Retinal pigment epithelial cell (primary cell): Measurements from ENCODE around the gene MYO1H.
A peak's percentile ranks its signal among the peaks of the same experiment; 100 is the strongest.

ENCODE experiments used
- DNase-seq: peaks from one replicate; pipeline ENCODE4 v3.0.0-alpha.2; 2010; ENCODE audit warnings: low read depth
- H3K4me3 ChIP-seq: 2 replicates; pipeline ENCODE4 v1.5.1; 2011; ENCODE audit warnings: mild to moderate bottlenecking, low read length, control low read depth, moderate library complexity
- TF ChIP-seq, protein P1 (sequence below): conservative IDR thresholded peaks from 2 replicates; pipeline ENCODE4 v1.5.1; 2011; ENCODE audit warnings: low read depth, low read length, control low read depth, inconsistent platforms

The MYO1H gene

DNA sequence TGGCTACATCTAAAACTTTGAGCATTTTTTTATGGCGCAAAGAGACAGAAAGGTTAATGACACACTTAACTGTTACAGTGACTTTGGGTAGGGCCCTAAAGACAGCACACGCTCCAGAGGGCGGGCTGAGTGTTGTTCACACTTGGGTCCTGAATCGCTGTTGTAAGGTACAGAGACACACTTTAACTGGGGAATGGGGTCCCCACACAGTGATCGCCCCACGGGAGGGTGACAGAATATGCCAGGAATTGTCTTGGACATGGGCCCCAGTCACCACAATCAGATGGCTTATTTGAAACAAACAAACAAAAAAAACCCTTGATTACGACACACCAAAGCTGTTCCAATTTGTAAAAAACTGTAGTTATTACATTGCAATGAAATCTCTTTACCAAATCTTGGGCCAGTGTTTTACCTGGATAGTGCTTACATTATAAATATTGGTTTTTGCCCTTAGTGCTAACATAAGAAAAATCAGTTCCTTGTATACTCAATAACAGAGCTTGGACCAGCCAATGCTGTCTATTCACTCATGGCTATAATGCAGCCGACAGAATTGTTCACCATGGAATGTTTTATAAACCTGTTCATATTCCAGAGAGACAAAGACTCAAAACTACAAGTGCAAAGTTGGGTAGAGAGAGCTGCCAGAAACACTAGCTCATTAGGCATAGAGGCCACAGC is 101.1 kb downstream of the MYO1H start:
- H3K4me3 ChIP-seq, result no peak overlapping the region
- DNase-seq, result no peak
- TF ChIP-seq, protein P1, sequence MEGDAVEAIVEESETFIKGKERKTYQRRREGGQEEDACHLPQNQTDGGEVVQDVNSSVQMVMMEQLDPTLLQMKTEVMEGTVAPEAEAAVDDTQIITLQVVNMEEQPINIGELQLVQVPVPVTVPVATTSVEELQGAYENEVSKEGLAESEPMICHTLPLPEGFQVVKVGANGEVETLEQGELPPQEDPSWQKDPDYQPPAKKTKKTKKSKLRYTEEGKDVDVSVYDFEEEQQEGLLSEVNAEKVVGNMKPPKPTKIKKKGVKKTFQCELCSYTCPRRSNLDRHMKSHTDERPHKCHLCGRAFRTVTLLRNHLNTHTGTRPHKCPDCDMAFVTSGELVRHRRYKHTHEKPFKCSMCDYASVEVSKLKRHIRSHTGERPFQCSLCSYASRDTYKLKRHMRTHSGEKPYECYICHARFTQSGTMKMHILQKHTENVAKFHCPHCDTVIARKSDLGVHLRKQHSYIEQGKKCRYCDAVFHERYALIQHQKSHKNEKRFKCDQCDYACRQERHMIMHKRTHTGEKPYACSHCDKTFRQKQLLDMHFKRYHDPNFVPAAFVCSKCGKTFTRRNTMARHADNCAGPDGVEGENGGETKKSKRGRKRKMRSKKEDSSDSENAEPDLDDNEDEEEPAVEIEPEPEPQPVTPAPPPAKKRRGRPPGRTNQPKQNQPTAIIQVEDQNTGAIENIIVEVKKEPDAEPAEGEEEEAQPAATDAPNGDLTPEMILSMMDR, result no peak

DNA sequence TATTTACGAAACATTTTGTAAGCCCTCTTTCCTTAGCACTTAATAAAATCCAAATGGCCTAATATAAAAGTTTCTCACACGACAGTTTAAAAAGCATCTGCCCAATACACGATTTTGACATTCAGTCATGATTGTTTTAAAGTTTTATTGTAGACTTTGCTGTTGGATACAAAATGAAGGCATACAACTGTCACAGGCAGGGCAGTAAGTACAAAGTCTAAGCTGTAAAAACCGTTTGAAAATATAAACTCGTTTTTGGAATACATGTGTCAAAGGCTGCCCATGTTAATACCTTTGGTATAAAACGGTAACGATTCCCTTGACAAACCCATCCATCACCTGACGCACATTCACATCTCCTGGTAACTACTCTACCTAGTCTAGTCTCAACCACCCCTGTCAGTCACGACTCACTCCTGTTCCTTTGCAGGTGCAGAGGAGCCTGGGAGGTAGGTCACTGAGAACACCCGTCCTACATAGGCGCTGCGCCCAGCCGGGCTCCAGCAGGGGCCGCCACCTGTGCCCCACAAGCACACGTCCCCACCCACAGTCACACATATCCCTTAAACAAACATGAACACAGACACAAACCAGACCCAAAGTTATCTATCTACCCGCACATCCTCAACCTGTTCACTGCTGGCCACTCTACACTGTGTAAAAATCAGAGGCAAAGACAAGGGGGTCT is 102.3 kb downstream of the MYO1H start:
- TF ChIP-seq, protein P1, result peak; percentile 14
- no peak overlapping the region for H3K4me3 ChIP-seq
- no peak for DNase-seq

- TF ChIP-seq, protein P1, result no peak
- DNase-seq, result no peak
- no peak overlapping the region for H3K4me3 ChIP-seq
Observed at GRCh38 chr12:109450980-109451379, 103.3 kb downstream of the MYO1H start.

- TF ChIP-seq, protein P1, result no peak
- H3K4me3 ChIP-seq, result no peak overlapping the region
- DNase-seq, result no peak
Observed at GRCh38 chr12:109451400-109451799, 103.7 kb downstream of the MYO1H start.

DNA sequence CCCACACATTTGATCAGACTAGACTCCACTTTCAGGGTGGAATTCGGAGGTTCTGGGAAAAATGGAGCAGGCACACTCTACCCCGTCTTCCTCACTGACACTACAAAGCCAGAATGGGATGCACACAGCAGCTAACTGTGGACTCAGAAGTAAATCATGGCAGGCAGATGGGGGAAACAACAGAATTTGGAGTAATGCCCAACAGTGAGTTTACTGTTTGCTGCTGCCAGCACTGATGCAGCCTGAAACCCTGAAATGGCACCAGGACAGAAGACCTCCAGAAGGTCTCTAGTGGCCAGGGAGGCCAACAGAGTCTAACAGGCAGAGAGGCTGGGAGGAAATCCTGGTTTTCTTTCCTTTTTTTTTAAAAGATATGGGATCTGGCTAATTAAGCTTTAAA is 104.8 kb downstream of the MYO1H start:
- no peak for DNase-seq
- TF ChIP-seq, protein P1, result no peak
- no peak overlapping the region for H3K4me3 ChIP-seq

- TF ChIP-seq, protein P1, result no peak
- no peak overlapping the region for H3K4me3 ChIP-seq
- no peak for DNase-seq
Observed at GRCh38 chr12:109455706-109456105, 108.0 kb downstream of the MYO1H start.

- no peak for DNase-seq
- H3K4me3 ChIP-seq, result no peak overlapping the region
- TF ChIP-seq, protein P1, result no peak
Observed at GRCh38 chr12:109458086-109458485, 110.4 kb downstream of the MYO1H start.
